Astrocyte (in vitro differentiated cells and primary cell): ENCODE measurements around the gene LIF. TPM values are rescaled to one million over a fixed set of nuclear protein-coding genes. Genes with fewer than 3 reads are reported as not detected.
"Not testable (repeated sequence)": the region's sequence is repeated elsewhere in the genome, so short reads cannot be mapped to it uniquely, and the experiment has no call there.

Experiments used
- DNase-seq: peaks from one replicate; pipeline ENCODE4 v3.0.0-alpha.2; 2010; ENCODE audit warnings: low read depth
- FAIRE-seq: peaks from 2 replicates; lab custom pipeline; 2011; peaks lifted over from hg19 to GRCh38; lab: Jason Lieb, UNC
- H2AFZ ChIP-seq: 2 replicates; pipeline ENCODE4 v1.6.0; 2012; ENCODE audit warnings: low read depth, low read length, inconsistent platforms
- H3K27ac ChIP-seq: 2 replicates; pipeline ENCODE4 v1.5.1; 2011; ENCODE audit warnings: low read depth, low read length, inconsistent platforms
- H3K27me3 ChIP-seq: 2 replicates; pipeline ENCODE4 v1.6.0; 2011; ENCODE audit warnings: low read length, inconsistent platforms; ENCODE audit not compliant: insufficient read depth
- H3K36me3 ChIP-seq: 2 replicates; pipeline ENCODE4 v1.5.1; 2011; ENCODE audit warnings: low read length, inconsistent platforms; ENCODE audit not compliant: insufficient read depth
- H3K4me1 ChIP-seq: 2 replicates; pipeline ENCODE4 v1.5.1; 2011; ENCODE audit warnings: low read length, inconsistent platforms; ENCODE audit not compliant: insufficient read depth
- H3K4me2 ChIP-seq: 2 replicates; pipeline ENCODE4 v1.6.0; 2012; ENCODE audit warnings: low read length, inconsistent platforms
- H3K4me3 ChIP-seq: 2 replicates; pipeline ENCODE4 v1.5.1; 2011; ENCODE audit warnings: low read depth, mild to moderate bottlenecking, low read length, inconsistent platforms; ENCODE audit not compliant: insufficient read depth
- H3K79me2 ChIP-seq: 2 replicates; pipeline ENCODE4 v1.6.0; 2012; ENCODE audit warnings: mild to moderate bottlenecking, low read length, inconsistent platforms; ENCODE audit not compliant: insufficient read depth
- H3K9ac ChIP-seq: 2 replicates; pipeline ENCODE4 v1.6.0; 2012; ENCODE audit warnings: mild to moderate bottlenecking, low read length, inconsistent platforms
- H3K9me3 ChIP-seq: 2 replicates; pipeline ENCODE4 v1.5.1; 2012; ENCODE audit warnings: low read depth, mild to moderate bottlenecking, low read length, inconsistent platforms; ENCODE audit not compliant: insufficient read depth
- H4K20me1 ChIP-seq: 2 replicates; pipeline ENCODE4 v1.6.0; 2012; ENCODE audit warnings: low read length, inconsistent platforms; ENCODE audit not compliant: insufficient read depth
- H3K27ac Mint-ChIP-seq: one replicate; pipeline ENCODE4 v1.8.0; 2021; ENCODE audit warnings: mild to moderate bottlenecking, mixed read lengths; ENCODE audit not compliant: unreplicated experiment
- H3K27me3 Mint-ChIP-seq: one replicate; pipeline ENCODE4 v1.8.0; 2021; ENCODE audit warnings: low read depth, mixed read lengths; ENCODE audit not compliant: unreplicated experiment
- H3K36me3 Mint-ChIP-seq: one replicate; pipeline ENCODE4 v1.8.0; 2021; ENCODE audit warnings: low read depth, mixed read lengths; ENCODE audit not compliant: unreplicated experiment
- H3K4me1 Mint-ChIP-seq: one replicate; pipeline ENCODE4 v1.8.0; 2021; ENCODE audit warnings: low read depth, mixed read lengths; ENCODE audit not compliant: unreplicated experiment
- H3K4me3 Mint-ChIP-seq: one replicate; pipeline ENCODE4 v1.8.0; 2021; ENCODE audit warnings: mild to moderate bottlenecking, moderate library complexity, mixed read lengths; ENCODE audit not compliant: unreplicated experiment
- H3K9me3 Mint-ChIP-seq: one replicate; pipeline ENCODE4 v1.8.0; 2021; ENCODE audit warnings: mild to moderate bottlenecking, mixed read lengths; ENCODE audit not compliant: unreplicated experiment
- CTCF ChIP-seq: IDR thresholded peaks from 2 replicates; pipeline ENCODE4 v1.5.1; 2011; ENCODE audit warnings: low read depth, mild to moderate bottlenecking, inconsistent platforms, low read length, moderate library complexity; ENCODE audit not compliant: insufficient read depth
- EZH2 ChIP-seq: IDR thresholded peaks from 2 replicates; pipeline ENCODE4 v1.6.1; 2012; ENCODE audit warnings: mild to moderate bottlenecking, low read length, inconsistent platforms; ENCODE audit not compliant: insufficient read depth
- total RNA-seq: library from RNA; stranded (reverse); gene quantifications from 2 replicates; pipeline ENCODE4 v1.2.1, GENCODE V29; 2021

LIF gene
- total RNA-seq, 1 donor from 2014 or later, result 63.3 TPM

GRCh38 chr22:30201945-30202344, 44.6 kb downstream of the LIF start:
- DNase-seq (peak; percentile 84), FAIRE-seq (no peak)
- Histone ChIP-seq H3K4me2 (no peak overlapping the region), H3K9ac (peak overlapping the region; percentile 2), H4K20me1 (no peaks in the 10 kb centered on the region), H3K27ac (peak overlapping the region; percentile 74), H3K36me3 (no peaks in the 10 kb centered on the region), H3K27me3 (no peaks in the 10 kb centered on the region), H3K9me3 (peaks cover 8% of the 10 kb centered on the region), H2AFZ (no peak overlapping the region), H3K4me3 (no peak overlapping the region), H3K79me2 (no peaks in the 10 kb centered on the region), H3K4me1 (peaks cover 39% of the 10 kb centered on the region)
- TF ChIP-seq CTCF, result no peak
- no peak for TF ChIP-seq EZH2
- H3K4me3 Mint-ChIP-seq, result no peak overlapping the region
- peak overlapping the region; percentile 64 for H3K27ac Mint-ChIP-seq
- peaks cover 35% of the 10 kb centered on the region for H3K4me1 Mint-ChIP-seq
- H3K9me3 Mint-ChIP-seq, result peaks cover 15% of the 10 kb centered on the region
- H3K27me3 Mint-ChIP-seq, result no peaks in the 10 kb centered on the region
- peaks cover 3% of the 10 kb centered on the region for H3K36me3 Mint-ChIP-seq

- not testable (repeated sequence) for H4K20me1 ChIP-seq, H3K9me3 ChIP-seq, DNase-seq, H3K9ac ChIP-seq, H3K27ac Mint-ChIP-seq, H3K27me3 ChIP-seq, H3K27me3 Mint-ChIP-seq, H2AFZ ChIP-seq, H3K4me2 ChIP-seq, H3K36me3 ChIP-seq, H3K36me3 Mint-ChIP-seq, H3K27ac ChIP-seq, H3K4me3 Mint-ChIP-seq, FAIRE-seq, H3K4me3 ChIP-seq, H3K79me2 ChIP-seq
- peaks cover 33% of the 10 kb centered on the region for H3K4me1 Mint-ChIP-seq
- peaks cover 38% of the 10 kb centered on the region for H3K4me1 ChIP-seq
- H3K9me3 Mint-ChIP-seq, result peaks cover 15% of the 10 kb centered on the region
These were observed 45.7 kb downstream of the LIF start for GRCh38 chr22:30200905-30201304.

GRCh38 chr22:30198921-30199320, 47.6 kb downstream of the LIF start:
- Mint-ChIP-seq H3K27me3 (no peaks in the 10 kb centered on the region), H3K36me3 (peaks cover 3% of the 10 kb centered on the region), H3K4me1 (peaks cover 41% of the 10 kb centered on the region), H3K9me3 (peaks cover 15% of the 10 kb centered on the region), H3K27ac (peak overlapping the region; percentile 92), H3K4me3 (no peak overlapping the region)
- DNase-seq (no peak), FAIRE-seq (no peak)
- no peak overlapping the region for H3K9ac ChIP-seq
- no peaks in the 10 kb centered on the region for H3K36me3 ChIP-seq
- H4K20me1 ChIP-seq, result no peaks in the 10 kb centered on the region
- no peaks in the 10 kb centered on the region for H3K79me2 ChIP-seq
- no peak overlapping the region for H3K4me3 ChIP-seq
- H3K27ac ChIP-seq, result peak overlapping the region; percentile 1
- no peak overlapping the region for H2AFZ ChIP-seq
- peaks cover 8% of the 10 kb centered on the region for H3K9me3 ChIP-seq
- no peak for TF ChIP-seq EZH2
- no peak for TF ChIP-seq CTCF
- H3K27me3 ChIP-seq, result no peaks in the 10 kb centered on the region
- peaks cover 32% of the 10 kb centered on the region for H3K4me1 ChIP-seq
- no peak overlapping the region for H3K4me2 ChIP-seq
